Mucosa of descending colon (tissue), 3 donors: ENCODE results near the gene MYORG. TPM values are rescaled to one million over a fixed set of nuclear protein-coding genes. Genes with fewer than 3 reads are reported as not detected.

Experiments used
- ATAC-seq: fragments of 200-7000 bp; cut with Tn5 transposase; one replicate; pipeline ENCODE4 v1.9.1; 2020; ENCODE audit warnings: mild to moderate bottlenecking, moderate library complexity
- DNase-seq, 3 donors: peaks; one replicate each; pipeline ENCODE4 v3.0.0-alpha.2; 2020
- H3K36me3 ChIP-seq: fragments of 200-600 bp; one replicate; pipeline ENCODE4 v1.8.0; 2021; ENCODE audit warnings: low read depth, mild to moderate bottlenecking
- H3K4me1 ChIP-seq: fragments of 200-600 bp; one replicate; pipeline ENCODE4 v1.8.0; 2021; ENCODE audit warnings: low read depth, mild to moderate bottlenecking
- H3K4me3 ChIP-seq: fragments of 200-600 bp; one replicate; pipeline ENCODE4 v1.8.0; 2021; ENCODE audit warnings: mild to moderate bottlenecking
- H3K9me3 ChIP-seq: fragments of 200-600 bp; one replicate; pipeline ENCODE4 v1.8.0; 2021; ENCODE audit warnings: mild to moderate bottlenecking
- CTCF ChIP-seq: fragments of 200-600 bp; IDR thresholded peaks from one replicate; pipeline ENCODE4 v1.8.0; 2022; ENCODE audit warnings: antibody characterized with exemption, mild to moderate bottlenecking
- intact Hi-C, 2 donors: fragments of 100-400 bp; cut with DNase I in 1 of 2; cut with micrococcal nuclease in 1 of 2; formaldehyde crosslinking; loops; one replicate each; pipeline versions ENCODE4 v1.11.0 to v1.11.1; 2022; cut with DNase I, micrococcal nuclease
- total RNA-seq, 3 donors: library from RNA; stranded (reverse); fragmentation: NEBNext Ultra II Directional in 2 of 3; extraction: Animal tissue kit (Norgen Biotek cat#: 25700) in 2 of 3; gene quantifications; one replicate each; pipeline versions ENCODE4 v1.2.1 to v1.2.4, GENCODE V29; 2021 to 2023
- donor health status: DM: no; HTN: no; CAD: no; lungs with moderate emphysema.
- donor health status: DM: no; HTN: no; CAD: no.
- donor health status: DM: no; HTN: yes; CAD: no.

MYORG gene
- total RNA-seq, 3 donors from 2014 or later: 48.8 to 88.2 (median 63.4) TPM

- no peak for TF ChIP-seq CTCF
- H3K4me1 ChIP-seq: no peaks in the 10 kb centered on the region
- H3K4me3 ChIP-seq: no peak overlapping the region
- ATAC-seq: no peak
- no peaks in the 10 kb centered on the region for H3K36me3 ChIP-seq
- intact Hi-C loops: loop anchor here in 1 of 2 donors (10.0 kb wide), 1 partner anchor 186 kb away; no protein-coding TSS in a partner anchor
- H3K9me3 ChIP-seq: no peaks in the 10 kb centered on the region
- no peak for DNase-seq
These were observed 32.5 kb upstream of the MYORG start for GRCh38 chr9:34409154-34409553.

GRCh38 chr9:34408173-34408572 lies 31.5 kb upstream of the MYORG start:
- Histone ChIP-seq H3K9me3 (no peaks in the 10 kb centered on the region), H3K4me1 (no peaks in the 10 kb centered on the region), H3K36me3 (no peaks in the 10 kb centered on the region), H3K4me3 (no peak overlapping the region)
- DNase-seq: no peak
- intact Hi-C loops: loop anchor here in 1 of 2 donors (10.0 kb wide), 1 partner anchor 187 kb away; no protein-coding TSS in a partner anchor
- no peak for TF ChIP-seq CTCF
- ATAC-seq: no peak

GRCh38 chr9:34406219-34406618 lies 29.5 kb upstream of the MYORG start:
- no peaks in the 10 kb centered on the region for H3K9me3 ChIP-seq
- intact Hi-C loops: loop anchor here in 1 of 2 donors (10.0 kb wide), 1 partner anchor 189 kb away; no protein-coding TSS in a partner anchor
- TF ChIP-seq CTCF: no peak
- DNase-seq (no peak), ATAC-seq (no peak)
- H3K4me1 ChIP-seq: no peaks in the 10 kb centered on the region
- H3K36me3 ChIP-seq: no peaks in the 10 kb centered on the region
- H3K4me3 ChIP-seq: no peak overlapping the region

GRCh38 chr9:34405719-34406118 lies 29.0 kb upstream of the MYORG start:
- no peak for ATAC-seq
- TF ChIP-seq CTCF: no peak
- Histone ChIP-seq H3K9me3 (no peaks in the 10 kb centered on the region), H3K4me1 (no peaks in the 10 kb centered on the region), H3K36me3 (no peaks in the 10 kb centered on the region), H3K4me3 (no peak overlapping the region)
- DNase-seq: no peak
- intact Hi-C loops: loop anchor here in 1 of 2 donors (10.0 kb wide), 1 partner anchor 189 kb away; no protein-coding TSS in a partner anchor

GRCh38 chr9:34403554-34404380 lies 27.1 kb upstream of the MYORG start:
- H3K4me1 ChIP-seq: no peaks in the 10 kb centered on the region
- H3K9me3 ChIP-seq: no peaks in the 10 kb centered on the region
- no peaks in the 10 kb centered on the region for H3K36me3 ChIP-seq
- H3K4me3 ChIP-seq: no peak overlapping the region
- ATAC-seq (peak; percentile 80), DNase-seq (peak in 2 of 3 donors; percentile 75 to 81)
- TF ChIP-seq CTCF: peak; percentile 88
- intact Hi-C loops: loop anchor here in 1 of 2 donors (10.0 kb wide), 1 partner anchor 191 kb away; no protein-coding TSS in a partner anchor
